Loucy (cell line): Measurements from ENCODE around the gene LIME1.
"Not testable (repeated sequence)": the region's sequence is repeated elsewhere in the genome, so short reads cannot be mapped to it uniquely, and the experiment has no call there.

ENCODE experiments used
- H2AFZ ChIP-seq: fragments of 200-600 bp; sonication (generic); 2 replicates; pipeline ENCODE4 v1.6.0; 2016; ENCODE audit warnings: antibody characterized with exemption, mild to moderate bottlenecking, low read length, moderate library complexity
- H3F3A ChIP-seq: fragments of 200-600 bp; 2 replicates; pipeline ENCODE4 v1.6.0; 2016; ENCODE audit warnings: antibody characterized with exemption, low read depth, mild to moderate bottlenecking
- H3K27me3 ChIP-seq: fragments of 200-600 bp; sonication (generic); 2 replicates; pipeline ENCODE4 v1.6.1; 2014; ENCODE audit warnings: low read length, mild to moderate bottlenecking; ENCODE audit not compliant: insufficient read depth, poor library complexity, severe bottlenecking
- H3K36me3 ChIP-seq: fragments of 200-600 bp; sonication (generic); 2 replicates; pipeline ENCODE4 v1.6.1; 2016; ENCODE audit warnings: low read length; ENCODE audit not compliant: insufficient read depth
- H3K4me1 ChIP-seq: fragments of 200-600 bp; sonication (generic); 2 replicates; pipeline ENCODE4 v1.5.1; 2014; ENCODE audit warnings: low read length, mild to moderate bottlenecking; ENCODE audit not compliant: insufficient read depth, poor library complexity, severe bottlenecking
- H3K4me2 ChIP-seq: fragments of 200-600 bp; sonication (generic); 2 replicates; pipeline ENCODE4 v1.6.0; 2014; ENCODE audit warnings: antibody characterized with exemption, low read length, low read depth, mild to moderate bottlenecking; ENCODE audit not compliant: poor library complexity, severe bottlenecking
- H3K4me3 ChIP-seq: fragments of 200-600 bp; sonication (generic); 2 replicates; pipeline ENCODE4 v1.5.1; 2014; ENCODE audit warnings: low read length, mild to moderate bottlenecking, mixed read lengths; ENCODE audit not compliant: poor library complexity, severe bottlenecking
- H3K79me2 ChIP-seq: fragments of 200-600 bp; sonication (generic); 2 replicates; pipeline ENCODE4 v1.6.1; 2014; ENCODE audit warnings: low read length; ENCODE audit not compliant: insufficient read depth
- H3K9ac ChIP-seq: fragments of 200-600 bp; sonication (generic); 2 replicates; pipeline ENCODE4 v1.6.0; 2014; ENCODE audit warnings: mild to moderate bottlenecking, low read depth, low read length, moderate library complexity; ENCODE audit not compliant: poor library complexity, severe bottlenecking
- H3K9me2 ChIP-seq: fragments of 200-600 bp; sonication (generic); replicated peaks from 2 replicates; pipeline ENCODE4 v1.6.1; 2016; ENCODE audit warnings: low read depth, low read length, mixed read lengths
- H3K9me3 ChIP-seq: fragments of 200-600 bp; sonication (generic); 2 replicates; pipeline ENCODE4 v1.6.1; 2014; ENCODE audit warnings: mild to moderate bottlenecking, antibody characterized with exemption, low read length, low read depth; ENCODE audit not compliant: insufficient read depth
- H4K20me1 ChIP-seq: fragments of 200-600 bp; sonication (generic); 2 replicates; pipeline ENCODE4 v1.6.0; 2014; ENCODE audit warnings: antibody characterized with exemption, low read length, mild to moderate bottlenecking; ENCODE audit not compliant: insufficient read depth, poor library complexity, severe bottlenecking
- CTCF ChIP-seq: fragments of 200-600 bp; sonication (generic); conservative IDR thresholded peaks from 2 replicates; pipeline ENCODE4 v1.5.1; 2014; ENCODE audit warnings: mild to moderate bottlenecking, antibody characterized with exemption, low read length
- EZH2phosphoT487 ChIP-seq: fragments of 200-600 bp; IDR thresholded peaks from 2 replicates; pipeline ENCODE4 v1.6.1; 2018; ENCODE audit warnings: antibody characterized with exemption, mild to moderate bottlenecking, moderate library complexity, borderline replicate concordance

The LIME1 gene

DNA sequence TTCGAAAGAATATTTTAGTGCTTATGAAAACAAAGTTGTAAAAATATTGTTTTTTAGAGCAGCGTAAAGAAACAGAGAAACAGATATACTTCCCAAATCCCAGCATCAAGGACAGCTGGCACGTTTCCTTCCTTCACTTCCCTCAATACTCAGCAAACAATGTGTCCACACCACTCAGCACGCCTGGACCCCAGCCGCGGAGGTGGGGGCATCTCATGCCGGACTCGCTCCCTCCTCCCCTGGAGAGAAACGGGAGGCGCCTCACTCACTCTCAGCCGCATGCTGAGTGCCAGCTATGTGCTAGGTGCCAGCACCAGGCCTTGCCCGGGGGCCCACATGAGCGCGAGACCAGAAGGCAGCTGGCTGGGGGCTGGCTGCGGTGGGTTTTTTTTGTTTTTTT is 37.8 kb downstream of the LIME1 start:
- Histone ChIP-seq H3K4me2 (no peak overlapping the region), H4K20me1 (no peaks in the 10 kb centered on the region), H3K9ac (no peak overlapping the region), H3K4me3 (no peak overlapping the region), H3K36me3 (no peaks in the 10 kb centered on the region), H3F3A (no peaks in the 10 kb centered on the region), H3K27me3 (no peaks in the 10 kb centered on the region), H3K79me2 (no peaks in the 10 kb centered on the region), H2AFZ (no peak overlapping the region), H3K4me1 (no peaks in the 10 kb centered on the region), H3K9me2 (no peaks in the 10 kb centered on the region), H3K9me3 (no peaks in the 10 kb centered on the region)
- TF ChIP-seq EZH2phosphoT487 = no peak
- TF ChIP-seq CTCF = no peak

DNA sequence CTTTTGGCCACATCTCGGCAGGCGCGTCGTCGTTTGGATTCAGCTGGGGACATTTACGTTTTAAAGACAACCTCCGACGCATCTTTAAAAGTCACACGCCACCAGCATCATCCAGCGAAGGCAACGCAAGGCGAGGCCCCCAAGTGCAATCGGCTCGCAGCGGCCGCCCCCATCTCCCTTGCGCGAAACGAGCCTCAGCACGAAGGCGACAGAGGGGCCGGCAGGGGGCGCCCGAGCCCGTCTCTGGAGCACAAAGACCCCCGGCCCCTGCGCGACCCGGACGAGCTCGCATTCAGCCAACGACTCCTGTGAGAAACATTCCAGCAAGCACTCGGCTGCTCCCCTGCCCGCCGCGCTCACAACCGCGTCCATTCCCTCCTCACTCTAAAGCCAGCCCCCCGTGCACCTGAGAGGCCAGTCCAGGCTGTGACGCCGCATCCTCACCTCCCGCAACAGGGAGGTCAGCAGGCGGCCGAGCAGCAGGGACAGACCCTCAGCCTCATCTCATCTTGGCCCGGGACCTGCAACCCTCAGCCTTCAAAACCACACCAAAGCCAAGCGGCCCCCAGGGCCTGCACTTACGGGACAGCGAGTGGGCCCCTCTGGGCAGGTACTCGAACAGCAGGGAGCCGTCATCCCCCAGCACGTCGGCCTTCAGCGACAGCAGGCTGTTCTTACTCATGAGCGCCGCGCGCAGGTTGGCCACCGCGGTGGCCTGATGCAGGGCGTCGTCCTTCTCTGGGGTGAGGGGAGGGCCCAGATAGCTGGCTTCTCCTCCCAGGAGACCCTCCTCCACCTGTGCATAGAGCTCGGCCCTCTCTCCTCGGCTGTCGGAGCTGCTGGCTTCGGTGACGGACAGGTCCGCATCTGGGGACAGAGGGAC is 38.9 kb downstream of the LIME1 start:
- Histone ChIP-seq H3K9me3 (no peaks in the 10 kb centered on the region), H3K4me3 (no peak overlapping the region), H2AFZ (no peak overlapping the region), H3K9ac (no peak overlapping the region), H3K4me1 (no peaks in the 10 kb centered on the region), H3K36me3 (no peaks in the 10 kb centered on the region), H4K20me1 (no peaks in the 10 kb centered on the region), H3F3A (no peaks in the 10 kb centered on the region), H3K79me2 (no peaks in the 10 kb centered on the region), H3K9me2 (no peaks in the 10 kb centered on the region), H3K27me3 (no peaks in the 10 kb centered on the region), H3K4me2 (no peak overlapping the region)
- TF ChIP-seq EZH2phosphoT487 = no peak

GRCh38 chr20:63776875-63777274 is 40.4 kb downstream of the LIME1 start:
- not testable (repeated sequence) for H3K9ac ChIP-seq, H3K36me3 ChIP-seq, H3K9me3 ChIP-seq, H3K9me2 ChIP-seq, H3K27me3 ChIP-seq, H3K4me3 ChIP-seq, H3K4me2 ChIP-seq, H3K4me1 ChIP-seq, H3F3A ChIP-seq, H2AFZ ChIP-seq, H3K79me2 ChIP-seq, H4K20me1 ChIP-seq

- H3K9ac ChIP-seq = no peak overlapping the region
- no peaks in the 10 kb centered on the region for H3F3A ChIP-seq
- no peaks in the 10 kb centered on the region for H3K36me3 ChIP-seq
- H3K4me3 ChIP-seq = no peak overlapping the region
- no peaks in the 10 kb centered on the region for H3K4me1 ChIP-seq
- no peak overlapping the region for H3K4me2 ChIP-seq
- H3K9me2 ChIP-seq = no peaks in the 10 kb centered on the region
- no peaks in the 10 kb centered on the region for H4K20me1 ChIP-seq
- TF ChIP-seq CTCF (no peak), EZH2phosphoT487 (no peak)
- H3K27me3 ChIP-seq = no peaks in the 10 kb centered on the region
- no peaks in the 10 kb centered on the region for H3K79me2 ChIP-seq
- H3K9me3 ChIP-seq = no peaks in the 10 kb centered on the region
- H2AFZ ChIP-seq = no peak overlapping the region
Observed at GRCh38 chr20:63777614-63778013, 41.1 kb downstream of the LIME1 start.
